C4-2B (cell line): ENCODE data around the gene KCNJ2.

Experiments
- H3K27ac ChIP-seq: fragments of 450-650 bp; 2 replicates; pipeline ENCODE4 v1.5.1; 2017
- ZFX ChIP-seq: fragments of 450-650 bp; IDR thresholded peaks from 2 replicates; pipeline ENCODE4 v1.6.1; 2017
- TF ChIP-seq, protein P1 (sequence below): fragments of 450-650 bp; conservative IDR thresholded peaks from 2 replicates; pipeline ENCODE4 v1.5.1; 2017; ENCODE audit warnings: mild to moderate bottlenecking

Gene KCNJ2

DNA sequence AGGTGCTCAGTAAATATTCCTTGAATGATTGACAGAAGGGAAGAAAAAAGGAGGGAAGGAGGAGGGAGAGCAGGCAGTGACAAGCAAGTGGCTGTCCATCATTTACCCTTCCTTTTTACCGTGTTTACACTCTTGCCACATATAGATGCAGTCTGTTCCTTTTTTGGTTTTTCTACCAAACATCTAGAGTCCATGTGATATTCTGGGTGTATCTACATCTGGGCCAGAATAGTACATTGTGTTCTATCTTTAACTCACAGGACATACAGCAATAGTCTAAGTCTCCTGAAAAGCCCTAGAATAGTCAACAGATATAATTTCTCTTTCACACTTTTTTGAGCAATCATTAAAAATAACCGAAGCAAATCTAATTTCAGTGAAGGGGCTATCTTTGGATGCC, 33.5 kb downstream of the KCNJ2 start:
- no peak overlapping the region for H3K27ac ChIP-seq
- TF ChIP-seq, protein P1, sequence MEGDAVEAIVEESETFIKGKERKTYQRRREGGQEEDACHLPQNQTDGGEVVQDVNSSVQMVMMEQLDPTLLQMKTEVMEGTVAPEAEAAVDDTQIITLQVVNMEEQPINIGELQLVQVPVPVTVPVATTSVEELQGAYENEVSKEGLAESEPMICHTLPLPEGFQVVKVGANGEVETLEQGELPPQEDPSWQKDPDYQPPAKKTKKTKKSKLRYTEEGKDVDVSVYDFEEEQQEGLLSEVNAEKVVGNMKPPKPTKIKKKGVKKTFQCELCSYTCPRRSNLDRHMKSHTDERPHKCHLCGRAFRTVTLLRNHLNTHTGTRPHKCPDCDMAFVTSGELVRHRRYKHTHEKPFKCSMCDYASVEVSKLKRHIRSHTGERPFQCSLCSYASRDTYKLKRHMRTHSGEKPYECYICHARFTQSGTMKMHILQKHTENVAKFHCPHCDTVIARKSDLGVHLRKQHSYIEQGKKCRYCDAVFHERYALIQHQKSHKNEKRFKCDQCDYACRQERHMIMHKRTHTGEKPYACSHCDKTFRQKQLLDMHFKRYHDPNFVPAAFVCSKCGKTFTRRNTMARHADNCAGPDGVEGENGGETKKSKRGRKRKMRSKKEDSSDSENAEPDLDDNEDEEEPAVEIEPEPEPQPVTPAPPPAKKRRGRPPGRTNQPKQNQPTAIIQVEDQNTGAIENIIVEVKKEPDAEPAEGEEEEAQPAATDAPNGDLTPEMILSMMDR, result no peak
- TF ChIP-seq ZFX, result no peak

DNA sequence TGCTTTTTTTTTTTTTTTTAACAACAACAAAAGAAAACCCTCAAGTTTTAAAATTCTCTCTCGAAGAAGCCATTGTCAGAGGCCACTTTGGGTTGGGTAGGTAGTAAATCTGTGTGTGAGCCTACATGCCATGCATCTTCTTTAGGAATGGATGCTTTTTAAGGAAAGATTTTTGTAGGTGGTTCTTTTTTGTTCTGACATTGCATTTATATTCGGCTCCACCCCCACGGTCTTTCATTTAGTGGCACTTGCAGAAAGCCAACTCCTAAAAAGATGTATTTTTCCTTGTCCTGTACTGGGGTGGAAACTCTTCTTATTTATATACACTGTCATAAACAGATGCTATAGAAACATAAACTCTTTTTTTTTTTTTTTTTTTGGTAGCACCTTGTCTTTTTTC, 35.1 kb downstream of the KCNJ2 start:
- H3K27ac ChIP-seq, result no peak overlapping the region
- TF ChIP-seq, protein P1, result no peak
- no peak for TF ChIP-seq ZFX

- TF ChIP-seq ZFX, result no peak
- TF ChIP-seq, protein P1, result no peak
- H3K27ac ChIP-seq, result no peak overlapping the region
Measured at GRCh38 chr17:70205401-70205800, 36.1 kb downstream of the KCNJ2 start.

DNA sequence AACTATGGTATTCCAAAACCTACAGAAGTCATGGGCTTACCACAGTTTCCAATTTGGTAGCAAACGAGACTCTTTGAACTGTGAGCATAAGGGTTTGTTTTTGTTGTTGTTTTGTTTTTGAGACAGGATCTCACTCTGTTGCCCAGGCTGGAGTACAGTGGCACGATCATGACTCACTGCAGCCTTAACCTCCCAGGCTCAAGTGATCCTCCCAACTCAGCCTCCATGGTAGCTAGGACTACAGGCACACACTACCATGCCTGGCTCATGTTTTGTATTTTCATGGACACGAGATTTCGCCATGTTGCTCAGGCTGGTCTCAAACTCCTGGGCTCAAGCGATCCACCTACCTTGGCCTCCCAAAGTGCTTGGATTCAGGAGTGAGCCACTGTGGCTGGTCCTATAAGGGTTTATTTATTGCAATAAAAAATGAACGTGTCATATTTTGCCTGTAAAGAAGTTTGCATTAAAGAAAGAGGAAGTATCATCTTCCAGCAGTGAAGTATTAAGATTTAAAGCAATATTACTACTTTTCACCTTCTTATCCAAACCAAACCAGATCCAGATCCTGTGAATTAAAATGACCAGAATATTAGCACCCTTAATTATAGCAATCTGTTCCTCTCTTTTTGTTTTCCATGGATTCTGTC, 37.2 kb downstream of the KCNJ2 start:
- TF ChIP-seq ZFX, result no peak
- TF ChIP-seq, protein P1, result no peak
- H3K27ac ChIP-seq, result no peak overlapping the region

GRCh38 chr17:70207184-70207583, 37.9 kb downstream of the KCNJ2 start:
- H3K27ac ChIP-seq, result no peak overlapping the region
- TF ChIP-seq, protein P1, result no peak
- no peak for TF ChIP-seq ZFX

DNA sequence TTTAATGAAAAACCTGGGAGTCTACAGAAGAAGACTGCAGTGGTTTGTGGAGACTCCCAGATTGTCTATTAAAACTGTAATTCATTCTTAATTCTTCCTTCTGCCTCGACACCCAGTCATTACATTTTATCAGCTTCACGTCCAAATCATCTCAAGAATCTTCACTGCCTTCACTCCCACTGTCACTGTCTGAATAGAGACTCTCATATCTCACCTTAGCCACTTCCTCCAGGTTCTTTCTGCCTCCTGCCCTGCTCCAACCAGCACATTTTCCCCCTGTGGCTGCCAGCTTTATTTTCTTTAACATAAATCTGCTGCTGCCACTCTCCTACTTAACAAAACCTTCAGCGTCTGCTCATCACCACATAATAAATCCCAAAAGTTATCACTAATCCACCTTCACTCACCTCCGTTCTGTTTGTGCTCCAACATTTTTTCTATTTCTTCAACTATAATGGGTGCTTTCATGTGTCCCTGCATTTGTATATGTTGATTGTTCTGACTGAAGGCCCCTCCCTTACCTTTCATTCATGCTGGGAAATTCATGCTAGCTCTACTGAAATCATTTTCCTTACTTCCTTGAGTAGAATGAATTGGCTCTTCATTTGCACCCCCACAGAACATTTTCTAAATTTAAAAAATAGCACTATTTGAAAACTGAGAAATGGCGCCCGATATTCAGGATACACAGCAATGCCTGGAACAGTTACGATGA, 38.9 kb downstream of the KCNJ2 start:
- no peak overlapping the region for H3K27ac ChIP-seq
- no peak for TF ChIP-seq ZFX
- TF ChIP-seq, protein P1, result no peak

- no peak overlapping the region for H3K27ac ChIP-seq
- TF ChIP-seq, protein P1, result no peak
- TF ChIP-seq ZFX, result no peak
Measured at GRCh38 chr17:70208825-70209555, 39.7 kb downstream of the KCNJ2 start.
